ENCODE measurements around the gene PACRG.

PACRG gene

DNA sequence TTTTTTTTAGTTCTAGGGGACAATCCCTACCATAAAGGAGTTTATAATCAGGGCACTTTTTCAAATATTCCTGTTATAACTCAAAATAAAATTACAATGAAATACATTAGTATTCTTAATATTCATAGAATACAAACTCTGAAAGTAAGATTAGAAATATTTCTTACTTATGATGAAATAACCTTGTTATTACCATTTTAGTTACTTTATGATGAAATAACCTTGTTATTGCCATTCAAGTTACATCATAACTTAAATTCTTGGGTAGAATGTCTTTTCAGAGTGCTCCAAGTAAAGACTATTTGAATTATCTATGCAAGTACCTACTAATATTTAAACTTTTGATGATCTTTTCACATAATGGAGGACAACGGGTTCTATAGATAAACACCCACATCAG, 43.2 kb downstream of the PACRG start:
- H3K4me2 ChIP-seq (ENCODE audit: low read depth, low read length, poor library complexity, severe bottlenecking): no peak overlapping the region
- H3K27me3 ChIP-seq (ENCODE audit: low read length): no peaks in the 10 kb centered on the region
- no peak overlapping the region for H3K27ac ChIP-seq (ENCODE audit: low read depth, low read length)
- no peaks in the 10 kb centered on the region for H4K20me1 ChIP-seq (ENCODE audit: low read depth, low read length)
- H3K79me2 ChIP-seq (ENCODE audit: insufficient read depth, low read length): no peaks in the 10 kb centered on the region
- TF ChIP-seq, protein P1, sequence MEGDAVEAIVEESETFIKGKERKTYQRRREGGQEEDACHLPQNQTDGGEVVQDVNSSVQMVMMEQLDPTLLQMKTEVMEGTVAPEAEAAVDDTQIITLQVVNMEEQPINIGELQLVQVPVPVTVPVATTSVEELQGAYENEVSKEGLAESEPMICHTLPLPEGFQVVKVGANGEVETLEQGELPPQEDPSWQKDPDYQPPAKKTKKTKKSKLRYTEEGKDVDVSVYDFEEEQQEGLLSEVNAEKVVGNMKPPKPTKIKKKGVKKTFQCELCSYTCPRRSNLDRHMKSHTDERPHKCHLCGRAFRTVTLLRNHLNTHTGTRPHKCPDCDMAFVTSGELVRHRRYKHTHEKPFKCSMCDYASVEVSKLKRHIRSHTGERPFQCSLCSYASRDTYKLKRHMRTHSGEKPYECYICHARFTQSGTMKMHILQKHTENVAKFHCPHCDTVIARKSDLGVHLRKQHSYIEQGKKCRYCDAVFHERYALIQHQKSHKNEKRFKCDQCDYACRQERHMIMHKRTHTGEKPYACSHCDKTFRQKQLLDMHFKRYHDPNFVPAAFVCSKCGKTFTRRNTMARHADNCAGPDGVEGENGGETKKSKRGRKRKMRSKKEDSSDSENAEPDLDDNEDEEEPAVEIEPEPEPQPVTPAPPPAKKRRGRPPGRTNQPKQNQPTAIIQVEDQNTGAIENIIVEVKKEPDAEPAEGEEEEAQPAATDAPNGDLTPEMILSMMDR (IDR thresholded peaks at IDR 0.05; ENCODE audit: insufficient read depth, low read length, poor library complexity, severe bottlenecking): no peak
- no peak for TF ChIP-seq EZH2phosphoT487 (conservative IDR thresholded peaks at IDR 0.05; ENCODE audit: low read length)
- H3F3A ChIP-seq (ENCODE audit: insufficient read depth): no peaks in the 10 kb centered on the region
- no peak overlapping the region for H3K4me3 ChIP-seq (ENCODE audit: insufficient read depth, low read length, poor library complexity, severe bottlenecking)
- H3K9ac ChIP-seq (ENCODE audit: low read length): no peak overlapping the region
- H3K9me3 ChIP-seq (ENCODE audit: insufficient read depth, low read length): no peaks in the 10 kb centered on the region
- no peak overlapping the region for H2AFZ ChIP-seq (ENCODE audit: low read depth, low read length, severe bottlenecking)
- no peaks in the 10 kb centered on the region for H3K9me2 ChIP-seq (replicated peaks; ENCODE audit: insufficient read depth, low read length)
- no peaks in the 10 kb centered on the region for H3K36me3 ChIP-seq (ENCODE audit: low read length)

DNA sequence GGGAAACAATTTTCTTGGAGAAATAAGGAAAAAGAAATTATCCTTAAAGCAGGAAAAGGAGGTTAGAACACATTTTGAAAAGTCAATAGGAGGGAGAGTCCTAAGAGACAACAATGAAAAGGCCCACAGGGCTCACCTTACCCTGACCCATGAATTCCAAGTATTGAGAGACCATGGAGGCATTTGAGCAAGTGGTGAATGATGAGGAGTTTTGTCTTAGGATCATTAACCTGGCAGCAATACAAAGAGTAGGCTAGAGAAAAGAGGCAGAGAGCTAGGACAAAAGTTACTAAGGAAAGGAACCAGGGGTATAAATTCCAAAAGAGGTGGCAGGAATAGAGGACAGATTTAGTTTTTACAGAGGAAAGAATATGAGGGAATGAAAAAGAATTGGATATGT, 44.7 kb downstream of the PACRG start:
- Histone ChIP-seq H3K9me2 (replicated peaks; ENCODE audit: insufficient read depth, low read length) (no peaks in the 10 kb centered on the region), H3K79me2 (ENCODE audit: insufficient read depth, low read length) (no peaks in the 10 kb centered on the region), H3K9me3 (ENCODE audit: insufficient read depth, low read length) (no peaks in the 10 kb centered on the region), H3K36me3 (ENCODE audit: low read length) (no peaks in the 10 kb centered on the region), H3K4me2 (ENCODE audit: low read depth, low read length, poor library complexity, severe bottlenecking) (no peak overlapping the region), H3K27ac (ENCODE audit: low read depth, low read length) (no peak overlapping the region), H3F3A (ENCODE audit: insufficient read depth) (no peaks in the 10 kb centered on the region), H4K20me1 (ENCODE audit: low read depth, low read length) (no peaks in the 10 kb centered on the region), H3K9ac (ENCODE audit: low read length) (no peak overlapping the region), H3K4me3 (ENCODE audit: insufficient read depth, low read length, poor library complexity, severe bottlenecking) (no peak overlapping the region), H3K27me3 (ENCODE audit: low read length) (no peaks in the 10 kb centered on the region), H2AFZ (ENCODE audit: low read depth, low read length, severe bottlenecking) (no peak overlapping the region)
- TF ChIP-seq, protein P1 (IDR thresholded peaks at IDR 0.05; ENCODE audit: insufficient read depth, low read length, poor library complexity, severe bottlenecking): no peak
- TF ChIP-seq EZH2phosphoT487 (conservative IDR thresholded peaks at IDR 0.05; ENCODE audit: low read length): no peak

DNA sequence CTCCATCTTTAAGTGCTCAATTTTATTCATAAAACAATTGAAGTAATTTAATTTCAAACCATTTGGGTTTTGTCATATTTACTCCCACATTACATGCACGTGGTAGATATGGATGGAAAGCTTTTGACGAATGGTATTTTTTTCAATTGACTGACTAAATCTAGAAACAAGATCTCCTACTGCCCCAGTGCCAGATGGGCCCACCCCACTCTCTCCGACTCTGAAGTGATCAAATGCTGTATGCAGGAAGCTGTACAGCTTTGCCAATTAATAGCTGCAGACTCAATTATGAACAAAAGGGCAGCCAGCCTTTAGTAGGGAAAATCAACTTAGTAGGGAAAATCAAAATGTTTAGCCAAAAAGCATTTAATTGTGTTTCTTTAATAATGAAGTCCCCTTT, 46.2 kb downstream of the PACRG start:
- Histone ChIP-seq H4K20me1 (ENCODE audit: low read depth, low read length) (no peaks in the 10 kb centered on the region), H3K4me2 (ENCODE audit: low read depth, low read length, poor library complexity, severe bottlenecking) (no peak overlapping the region)
- TF ChIP-seq, protein P1 (IDR thresholded peaks at IDR 0.05; ENCODE audit: insufficient read depth, low read length, poor library complexity, severe bottlenecking): no peak
- TF ChIP-seq EZH2phosphoT487 (conservative IDR thresholded peaks at IDR 0.05; ENCODE audit: low read length): no peak

More for the DNA sequence above, 46.2 kb downstream of the PACRG start:
- Histone ChIP-seq H2AFZ (ENCODE audit: low read depth, low read length, severe bottlenecking) (no peak overlapping the region), H3K27ac (ENCODE audit: low read depth, low read length) (no peak overlapping the region), H3K9me3 (ENCODE audit: insufficient read depth, low read length) (no peaks in the 10 kb centered on the region), H3K27me3 (ENCODE audit: low read length) (no peaks in the 10 kb centered on the region), H3K79me2 (ENCODE audit: insufficient read depth, low read length) (no peaks in the 10 kb centered on the region), H3F3A (ENCODE audit: insufficient read depth) (no peaks in the 10 kb centered on the region), H3K36me3 (ENCODE audit: low read length) (no peaks in the 10 kb centered on the region), H3K9me2 (replicated peaks; ENCODE audit: insufficient read depth, low read length) (no peaks in the 10 kb centered on the region), H3K9ac (ENCODE audit: low read length) (no peak overlapping the region), H3K4me3 (ENCODE audit: insufficient read depth, low read length, poor library complexity, severe bottlenecking) (no peak overlapping the region)
